ENCODE results near the gene GRIP1.

Gene GRIP1

DNA sequence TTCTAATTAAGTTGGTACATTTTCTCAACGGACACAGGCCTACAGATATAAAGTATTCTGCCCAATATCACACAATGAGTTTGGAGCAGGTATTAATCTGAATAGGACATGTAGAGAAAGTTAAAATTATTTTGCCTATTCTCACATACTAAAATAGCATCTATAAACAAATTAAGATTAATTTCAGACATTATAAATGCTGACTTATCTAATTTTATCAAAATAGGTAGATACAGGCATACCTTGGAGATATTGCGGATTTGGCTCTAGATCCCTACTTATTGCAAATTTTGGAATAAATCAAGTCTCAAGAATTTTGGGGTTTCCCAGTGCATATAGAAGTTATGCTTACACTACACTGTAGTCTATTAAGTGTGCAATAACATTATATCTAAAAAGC lies 41.0 kb upstream of the GRIP1 start:
- no peak overlapping the region for H3K4me3 ChIP-seq (ENCODE audit: low read depth, low read length)
- DNase-seq (ENCODE audit: low read depth): no peak
- TF ChIP-seq, protein P1, sequence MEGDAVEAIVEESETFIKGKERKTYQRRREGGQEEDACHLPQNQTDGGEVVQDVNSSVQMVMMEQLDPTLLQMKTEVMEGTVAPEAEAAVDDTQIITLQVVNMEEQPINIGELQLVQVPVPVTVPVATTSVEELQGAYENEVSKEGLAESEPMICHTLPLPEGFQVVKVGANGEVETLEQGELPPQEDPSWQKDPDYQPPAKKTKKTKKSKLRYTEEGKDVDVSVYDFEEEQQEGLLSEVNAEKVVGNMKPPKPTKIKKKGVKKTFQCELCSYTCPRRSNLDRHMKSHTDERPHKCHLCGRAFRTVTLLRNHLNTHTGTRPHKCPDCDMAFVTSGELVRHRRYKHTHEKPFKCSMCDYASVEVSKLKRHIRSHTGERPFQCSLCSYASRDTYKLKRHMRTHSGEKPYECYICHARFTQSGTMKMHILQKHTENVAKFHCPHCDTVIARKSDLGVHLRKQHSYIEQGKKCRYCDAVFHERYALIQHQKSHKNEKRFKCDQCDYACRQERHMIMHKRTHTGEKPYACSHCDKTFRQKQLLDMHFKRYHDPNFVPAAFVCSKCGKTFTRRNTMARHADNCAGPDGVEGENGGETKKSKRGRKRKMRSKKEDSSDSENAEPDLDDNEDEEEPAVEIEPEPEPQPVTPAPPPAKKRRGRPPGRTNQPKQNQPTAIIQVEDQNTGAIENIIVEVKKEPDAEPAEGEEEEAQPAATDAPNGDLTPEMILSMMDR (IDR thresholded peaks at IDR 0.05; ENCODE audit: low read depth, low read length): no peak
- TF ChIP-seq, protein P2, sequence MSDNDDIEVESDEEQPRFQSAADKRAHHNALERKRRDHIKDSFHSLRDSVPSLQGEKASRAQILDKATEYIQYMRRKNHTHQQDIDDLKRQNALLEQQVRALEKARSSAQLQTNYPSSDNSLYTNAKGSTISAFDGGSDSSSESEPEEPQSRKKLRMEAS (IDR thresholded peaks at IDR 0.05; ENCODE audit: low read depth, low read length): no peak
- TF ChIP-seq POLR2A (IDR thresholded peaks at IDR 0.05; ENCODE audit: extremely low read depth, insufficient read length) (no peak), MYC (IDR thresholded peaks at IDR 0.05; ENCODE audit: low read depth, low read length) (no peak)

- DNase-seq (ENCODE audit: low read depth): no peak
- TF ChIP-seq, protein P1 (IDR thresholded peaks at IDR 0.05; ENCODE audit: low read depth, low read length): no peak
- TF ChIP-seq POLR2A (IDR thresholded peaks at IDR 0.05; ENCODE audit: extremely low read depth, insufficient read length) (no peak), MYC (IDR thresholded peaks at IDR 0.05; ENCODE audit: low read depth, low read length) (no peak)
- TF ChIP-seq, protein P2 (IDR thresholded peaks at IDR 0.05; ENCODE audit: low read depth, low read length): no peak
- no peak overlapping the region for H3K4me3 ChIP-seq (ENCODE audit: low read depth, low read length)
Observed at GRCh38 chr12:66717036-66717673, 38.3 kb upstream of the GRIP1 start.

DNA sequence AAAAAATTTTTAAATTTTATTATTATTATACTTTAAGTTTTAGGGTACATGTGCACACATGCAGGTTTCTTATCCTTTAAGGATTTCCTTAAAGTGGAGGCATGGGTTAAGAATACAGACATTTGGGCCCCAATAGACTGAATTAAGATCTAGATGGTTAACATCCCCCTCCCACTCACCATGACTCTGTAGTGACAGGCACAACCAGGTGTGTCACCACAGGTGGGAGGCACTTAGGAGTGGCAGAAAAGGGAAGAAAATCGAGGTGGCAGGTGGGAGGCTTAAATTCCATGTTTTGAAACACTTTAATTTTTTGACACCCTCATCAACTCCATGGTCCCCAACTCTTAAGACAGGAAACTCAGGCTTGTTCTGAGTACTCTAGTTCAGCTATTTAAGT lies 37.6 kb upstream of the GRIP1 start:
- TF ChIP-seq POLR2A (IDR thresholded peaks at IDR 0.05; ENCODE audit: extremely low read depth, insufficient read length) (no peak), MYC (IDR thresholded peaks at IDR 0.05; ENCODE audit: low read depth, low read length) (no peak)
- TF ChIP-seq, protein P1 (IDR thresholded peaks at IDR 0.05; ENCODE audit: low read depth, low read length): no peak
- TF ChIP-seq, protein P2 (IDR thresholded peaks at IDR 0.05; ENCODE audit: low read depth, low read length): no peak
- no peak for DNase-seq (ENCODE audit: low read depth)

GRCh38 chr12:66714709-66715108 lies 35.8 kb upstream of the GRIP1 start:
- no peak for DNase-seq (ENCODE audit: low read depth)
- TF ChIP-seq POLR2A (IDR thresholded peaks at IDR 0.05; ENCODE audit: extremely low read depth, insufficient read length): no peak
- TF ChIP-seq MYC (IDR thresholded peaks at IDR 0.05; ENCODE audit: low read depth, low read length): no peak
- TF ChIP-seq, protein P2 (IDR thresholded peaks at IDR 0.05; ENCODE audit: low read depth, low read length): no peak
- TF ChIP-seq, protein P1 (IDR thresholded peaks at IDR 0.05; ENCODE audit: low read depth, low read length): no peak
- H3K4me3 ChIP-seq (ENCODE audit: low read depth, low read length): no peak overlapping the region

More for the DNA sequence above, 37.6 kb upstream of the GRIP1 start:
- H3K4me3 ChIP-seq (ENCODE audit: low read depth, low read length): no peak overlapping the region

DNA sequence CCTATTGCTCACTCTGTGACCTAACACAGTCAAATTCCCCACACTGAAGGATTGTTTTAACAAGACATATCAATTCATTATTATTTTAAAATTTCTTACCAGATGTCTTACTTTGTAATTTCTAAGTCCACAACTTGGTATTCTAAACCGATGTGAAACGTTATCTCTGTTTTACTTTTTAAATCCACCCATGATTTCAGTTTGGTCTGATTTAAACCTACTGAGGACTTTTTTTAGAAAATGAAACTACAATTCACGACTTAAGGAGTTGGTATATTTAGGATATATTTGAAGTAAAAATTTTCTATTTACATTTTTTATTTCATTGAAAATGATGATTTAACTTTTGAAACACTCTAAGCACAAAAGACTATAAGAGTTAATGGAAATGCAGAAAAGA lies 35.1 kb upstream of the GRIP1 start:
- no peak for TF ChIP-seq POLR2A (IDR thresholded peaks at IDR 0.05; ENCODE audit: extremely low read depth, insufficient read length)
- no peak for TF ChIP-seq MYC (IDR thresholded peaks at IDR 0.05; ENCODE audit: low read depth, low read length)
- TF ChIP-seq, protein P1 (IDR thresholded peaks at IDR 0.05; ENCODE audit: low read depth, low read length): no peak
- TF ChIP-seq, protein P2 (IDR thresholded peaks at IDR 0.05; ENCODE audit: low read depth, low read length): no peak
- DNase-seq (ENCODE audit: low read depth): no peak
- no peak overlapping the region for H3K4me3 ChIP-seq (ENCODE audit: low read depth, low read length)

Data from NB4 (cell line).